Immature natural killer cell (primary cell): ENCODE measurements around the gene C7orf33. TPM values are rescaled to one million over a fixed set of nuclear protein-coding genes. Genes with fewer than 3 reads are reported as not detected.
"Not testable (repeated sequence)": the region's sequence is repeated elsewhere in the genome, so short reads cannot be mapped to it uniquely, and the experiment has no call there.

Experiments
- DNase-seq, 3 donors: peaks; one replicate each; pipeline ENCODE4 v3.0.0; 2022; ENCODE audit warnings: mixed read lengths in 1 of 3
- H3K27ac Mint-ChIP-seq, 6 donors: one replicate each; pipeline ENCODE4 v1.8.0; 2020; ENCODE audit warnings: mixed read lengths in 6 of 6, mild to moderate bottlenecking in 5 of 6, inconsistent platforms in 4 of 6, moderate library complexity in 3 of 6
- H3K27me3 Mint-ChIP-seq, 3 donors: one replicate each; pipeline ENCODE4 v1.8.0; 2020 to 2021; ENCODE audit warnings: low read depth in 3 of 3, mild to moderate bottlenecking in 3 of 3, mixed read lengths in 3 of 3, moderate library complexity in 3 of 3, inconsistent platforms in 1 of 3
- H3K36me3 Mint-ChIP-seq, 3 donors: one replicate each; pipeline ENCODE4 v1.8.0; 2020; ENCODE audit warnings: mixed read lengths in 3 of 3, inconsistent platforms in 2 of 3, mild to moderate bottlenecking in 2 of 3
- H3K4me1 Mint-ChIP-seq, 2 donors: one replicate each; pipeline ENCODE4 v1.8.0; 2020; ENCODE audit warnings: inconsistent platforms in 2 of 2, mild to moderate bottlenecking in 2 of 2, mixed read lengths in 2 of 2, moderate library complexity in 1 of 2
- H3K4me3 Mint-ChIP-seq, 5 donors: one replicate each; pipeline ENCODE4 v1.8.0; 2020; ENCODE audit warnings: mild to moderate bottlenecking in 5 of 5, mixed read lengths in 5 of 5, inconsistent platforms in 3 of 5, moderate library complexity in 3 of 5
- H3K9me3 Mint-ChIP-seq, 6 donors: one replicate each; pipeline ENCODE4 v1.8.0; 2020; ENCODE audit warnings: mild to moderate bottlenecking in 6 of 6, mixed read lengths in 6 of 6, inconsistent platforms in 4 of 6, moderate library complexity in 3 of 6
- polyA plus RNA-seq, 3 donors: library from polyadenylated mRNA; unstranded; fragments of 300-500 nt; fragmentation: Illumina TruSeq; gene quantifications; one replicate each; pipeline ENCODE4 v1.2.3, GENCODE V29; 2021

Gene C7orf33
- not detected for polyA plus RNA-seq

GRCh38 chr7:148590471-148590870 lies at the start of gene C7orf33:
C7orf33 (plus strand) TSS chr7:148590766; CDS start chr7:148590926, 160 bp downstream.
- Mint-ChIP-seq H3K4me1 (peaks cover 0 to under 1% of the 10 kb centered on the region in 2 donors), H3K27me3 (peaks cover 2 to 13% (median 10%) of the 10 kb centered on the region in 3 donors), H3K27ac (no peak within 1 kb of the TSS), H3K36me3 (peaks cover 0 to 4% (median 0%) of the 10 kb centered on the region in 3 donors), H3K4me3 (no peak within 1 kb of the TSS), H3K9me3 (no peaks in the 10 kb centered on the region)
- DNase-seq = no peak

- H3K27ac Mint-ChIP-seq = no peak overlapping the region
- no peaks in the 10 kb centered on the region for H3K36me3 Mint-ChIP-seq
- no peaks in the 10 kb centered on the region for H3K4me1 Mint-ChIP-seq
- no peak overlapping the region for H3K4me3 Mint-ChIP-seq
- H3K27me3 Mint-ChIP-seq = peaks cover 2 to 6% (median 4%) of the 10 kb centered on the region in 3 donors
- DNase-seq = no peak
- no peaks in the 10 kb centered on the region for H3K9me3 Mint-ChIP-seq
Measured at GRCh38 chr7:148541891-148542504, 48.6 kb upstream of the C7orf33 start.

- Mint-ChIP-seq H3K36me3 (peaks cover 0 to 4% (median 0%) of the 10 kb centered on the region in 3 donors), H3K27ac (no peak overlapping the region), H3K4me1 (no peaks in the 10 kb centered on the region), H3K27me3 (peaks cover 0 to 10% (median 5%) of the 10 kb centered on the region in 3 donors), H3K9me3 (no peaks in the 10 kb centered on the region), H3K4me3 (no peak overlapping the region)
- DNase-seq = no peak
Measured at GRCh38 chr7:148543302-148543701, 47.3 kb upstream of the C7orf33 start.

- peaks cover 0 to 10% (median 4%) of the 10 kb centered on the region in 3 donors for H3K36me3 Mint-ChIP-seq
- no peaks in the 10 kb centered on the region for H3K4me1 Mint-ChIP-seq
- H3K9me3 Mint-ChIP-seq = peaks cover 0 to 6% (median 3%) of the 10 kb centered on the region in 6 donors
- no peak overlapping the region for H3K4me3 Mint-ChIP-seq
- DNase-seq = no peak
- H3K27me3 Mint-ChIP-seq = peaks cover 0 to 10% (median 5%) of the 10 kb centered on the region in 3 donors
- no peak overlapping the region for H3K27ac Mint-ChIP-seq
Measured at GRCh38 chr7:148545172-148545571, 45.4 kb upstream of the C7orf33 start.

- H3K27ac Mint-ChIP-seq = no peak overlapping the region
- H3K4me1 Mint-ChIP-seq = no peaks in the 10 kb centered on the region
- peaks cover 0 to 10% (median 5%) of the 10 kb centered on the region in 3 donors for H3K27me3 Mint-ChIP-seq
- no peak for DNase-seq
- peaks cover 0 to 11% (median 3%) of the 10 kb centered on the region in 6 donors for H3K9me3 Mint-ChIP-seq
- H3K4me3 Mint-ChIP-seq = no peak overlapping the region
- peaks cover 0 to 10% (median 4%) of the 10 kb centered on the region in 3 donors for H3K36me3 Mint-ChIP-seq
Measured at GRCh38 chr7:148545932-148546331, 44.6 kb upstream of the C7orf33 start.

- DNase-seq = no peak
- Mint-ChIP-seq H3K4me3 (no peak overlapping the region), H3K27ac (no peak overlapping the region), H3K9me3 (peaks cover 0 to 11% (median 3%) of the 10 kb centered on the region in 6 donors), H3K27me3 (peaks cover 0 to 10% (median 5%) of the 10 kb centered on the region in 3 donors), H3K36me3 (peaks cover 0 to 10% (median 4%) of the 10 kb centered on the region in 3 donors), H3K4me1 (no peaks in the 10 kb centered on the region)
Measured at GRCh38 chr7:148546857-148547256, 43.7 kb upstream of the C7orf33 start.

GRCh38 chr7:148547951-148548350 lies 42.6 kb upstream of the C7orf33 start:
- H3K4me1 Mint-ChIP-seq = no peaks in the 10 kb centered on the region
- H3K27me3 Mint-ChIP-seq = peaks cover 0 to 8% (median 3%) of the 10 kb centered on the region in 3 donors
- no peak overlapping the region for H3K4me3 Mint-ChIP-seq
- H3K36me3 Mint-ChIP-seq = peaks cover 0 to 10% (median 4%) of the 10 kb centered on the region in 3 donors
- H3K27ac Mint-ChIP-seq = peak overlapping the region in 1 of 6 donors; percentile 29
- DNase-seq = no peak
- peaks cover 0 to 11% (median 3%) of the 10 kb centered on the region in 6 donors for H3K9me3 Mint-ChIP-seq

GRCh38 chr7:148553979-148554378 lies 36.6 kb upstream of the C7orf33 start:
- Mint-ChIP-seq H3K27me3 (peaks cover 0 to 6% (median 2%) of the 10 kb centered on the region in 3 donors), H3K36me3 (peaks cover 0 to 4% (median 4%) of the 10 kb centered on the region in 3 donors), H3K9me3 (peaks cover 0 to 11% (median 3%) of the 10 kb centered on the region in 6 donors), H3K4me3 (no peak overlapping the region), H3K4me1 (peaks cover 5 to 8% of the 10 kb centered on the region in 2 donors), H3K27ac (no peak overlapping the region)
- no peak for DNase-seq

- DNase-seq = no peak
- no peak overlapping the region for H3K4me3 Mint-ChIP-seq
- peaks cover 0 to 4% (median 0%) of the 10 kb centered on the region in 3 donors for H3K36me3 Mint-ChIP-seq
- peaks cover 0 to 2% (median 0%) of the 10 kb centered on the region in 6 donors for H3K9me3 Mint-ChIP-seq
- H3K27ac Mint-ChIP-seq = no peak overlapping the region
- H3K4me1 Mint-ChIP-seq = peaks cover 12 to 23% of the 10 kb centered on the region in 2 donors
- H3K27me3 Mint-ChIP-seq = peaks cover 0 to 8% (median 4%) of the 10 kb centered on the region in 3 donors
Measured at GRCh38 chr7:148556892-148557291, 33.7 kb upstream of the C7orf33 start.

- Mint-ChIP-seq H3K9me3 (peaks cover 0 to 2% (median 0%) of the 10 kb centered on the region in 6 donors), H3K36me3 (peaks cover 0 to 4% (median 0%) of the 10 kb centered on the region in 3 donors), H3K4me3 (peak overlapping the region in 2 of 5 donors; percentile 1 to 43), H3K27ac (peak overlapping the region in 1 of 6 donors; percentile 8), H3K27me3 (peaks cover 2 to 4% (median 4%) of the 10 kb centered on the region in 3 donors), H3K4me1 (peaks cover 15 to 27% of the 10 kb centered on the region in 2 donors)
- peak in 2 of 3 donors; percentile 7 to 37 for DNase-seq
Measured at GRCh38 chr7:148558914-148559313, 31.7 kb upstream of the C7orf33 start.

- Mint-ChIP-seq H3K9me3 (peaks cover 0 to 2% (median 0%) of the 10 kb centered on the region in 6 donors), H3K4me1 (peaks cover 26 to 41% of the 10 kb centered on the region in 2 donors), H3K36me3 (peaks cover 0 to 4% (median 0%) of the 10 kb centered on the region in 3 donors), H3K27ac (no peak overlapping the region), H3K27me3 (peaks cover 2 to 4% (median 4%) of the 10 kb centered on the region in 3 donors), H3K4me3 (no peak overlapping the region)
- DNase-seq = no peak
Measured at GRCh38 chr7:148561099-148561498, 29.5 kb upstream of the C7orf33 start.

GRCh38 chr7:148563583-148564274 lies 26.8 kb upstream of the C7orf33 start:
- Mint-ChIP-seq H3K27me3 (peaks cover 2 to 5% (median 3%) of the 10 kb centered on the region in 3 donors), H3K36me3 (peaks cover 0 to 4% (median 0%) of the 10 kb centered on the region in 3 donors), H3K27ac (peak overlapping the region in 4 of 6 donors; percentile 56 to 75 (median 60)), H3K4me3 (peak overlapping the region in 3 of 5 donors; percentile 34 to 76 (median 71)), H3K4me1 (peaks cover 23 to 36% of the 10 kb centered on the region in 2 donors), H3K9me3 (peaks cover 0 to 2% (median 0%) of the 10 kb centered on the region in 6 donors)
- DNase-seq = no peak

- H3K9me3 Mint-ChIP-seq, H3K36me3 Mint-ChIP-seq, H3K27me3 Mint-ChIP-seq: not testable (repeated sequence)
- peak in 2 of 3 donors; percentile 3 to 7 for DNase-seq
- H3K27ac Mint-ChIP-seq = peak overlapping the region; percentile 23 to 75 (median 60)
- peaks cover 17 to 29% of the 10 kb centered on the region in 2 donors for H3K4me1 Mint-ChIP-seq
- H3K4me3 Mint-ChIP-seq = peak overlapping the region in 4 of 5 donors; percentile 34 to 76 (median 54)
Measured at GRCh38 chr7:148564275-148564951, 26.2 kb upstream of the C7orf33 start.
